ENCODE data around the gene SPG21.

DNA sequence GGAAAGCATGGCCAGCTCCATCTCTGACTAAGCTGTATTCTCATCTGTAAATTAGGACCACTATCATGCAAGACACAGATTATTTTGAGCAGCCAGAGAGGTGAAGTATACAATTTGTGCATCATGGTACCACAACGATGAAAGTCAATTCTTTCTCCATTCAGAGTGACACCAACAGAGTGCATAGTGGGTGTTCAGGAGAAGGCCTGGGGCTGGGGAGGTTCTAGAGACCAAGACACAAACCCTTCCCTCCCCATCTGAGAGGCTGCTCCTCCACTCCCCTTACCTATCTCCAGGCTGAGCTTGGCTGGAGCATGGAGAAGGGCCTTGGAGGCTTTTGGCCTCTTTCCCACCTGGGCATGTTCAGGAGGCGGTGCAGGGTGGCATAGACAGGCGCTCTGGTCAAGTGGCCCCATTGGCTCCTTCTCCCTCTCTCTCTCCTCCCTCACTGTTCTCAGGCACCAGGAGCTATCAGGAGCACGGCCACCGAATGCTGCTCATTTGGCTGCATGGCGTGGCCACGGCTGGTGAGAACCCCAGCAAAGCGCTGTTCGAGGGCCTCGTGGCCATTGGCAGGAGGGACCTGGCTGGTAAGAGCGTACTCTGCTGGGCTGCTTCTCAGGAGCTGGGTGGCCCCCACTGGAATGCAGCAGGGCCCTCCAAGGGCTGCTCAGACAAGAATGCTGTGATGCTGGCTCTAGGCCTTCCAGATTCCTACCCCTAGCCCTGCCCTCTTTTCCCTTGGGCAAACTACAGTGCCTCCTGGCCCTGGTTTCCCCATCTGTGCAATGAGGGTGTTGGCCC lies 40.1 kb downstream of the SPG21 start:
- no peak for TF ChIP-seq POLR2A (IDR thresholded peaks at IDR 0.05)
- TF ChIP-seq, protein P1, sequence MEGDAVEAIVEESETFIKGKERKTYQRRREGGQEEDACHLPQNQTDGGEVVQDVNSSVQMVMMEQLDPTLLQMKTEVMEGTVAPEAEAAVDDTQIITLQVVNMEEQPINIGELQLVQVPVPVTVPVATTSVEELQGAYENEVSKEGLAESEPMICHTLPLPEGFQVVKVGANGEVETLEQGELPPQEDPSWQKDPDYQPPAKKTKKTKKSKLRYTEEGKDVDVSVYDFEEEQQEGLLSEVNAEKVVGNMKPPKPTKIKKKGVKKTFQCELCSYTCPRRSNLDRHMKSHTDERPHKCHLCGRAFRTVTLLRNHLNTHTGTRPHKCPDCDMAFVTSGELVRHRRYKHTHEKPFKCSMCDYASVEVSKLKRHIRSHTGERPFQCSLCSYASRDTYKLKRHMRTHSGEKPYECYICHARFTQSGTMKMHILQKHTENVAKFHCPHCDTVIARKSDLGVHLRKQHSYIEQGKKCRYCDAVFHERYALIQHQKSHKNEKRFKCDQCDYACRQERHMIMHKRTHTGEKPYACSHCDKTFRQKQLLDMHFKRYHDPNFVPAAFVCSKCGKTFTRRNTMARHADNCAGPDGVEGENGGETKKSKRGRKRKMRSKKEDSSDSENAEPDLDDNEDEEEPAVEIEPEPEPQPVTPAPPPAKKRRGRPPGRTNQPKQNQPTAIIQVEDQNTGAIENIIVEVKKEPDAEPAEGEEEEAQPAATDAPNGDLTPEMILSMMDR (IDR thresholded peaks at IDR 0.05), result no peak

All from breast epithelium (tissue), 3 donors.